Loucy (cell line): ENCODE measurements around the gene WAC.

Source experiments
- H2AFZ ChIP-seq: fragments of 200-600 bp; sonication (generic); 2 replicates; pipeline ENCODE4 v1.6.0; 2016; ENCODE audit warnings: antibody characterized with exemption, mild to moderate bottlenecking, low read length, moderate library complexity
- H3F3A ChIP-seq: fragments of 200-600 bp; 2 replicates; pipeline ENCODE4 v1.6.0; 2016; ENCODE audit warnings: antibody characterized with exemption, low read depth, mild to moderate bottlenecking
- H3K27me3 ChIP-seq: fragments of 200-600 bp; sonication (generic); 2 replicates; pipeline ENCODE4 v1.6.1; 2014; ENCODE audit warnings: low read length, mild to moderate bottlenecking; ENCODE audit not compliant: insufficient read depth, poor library complexity, severe bottlenecking
- H3K36me3 ChIP-seq: fragments of 200-600 bp; sonication (generic); 2 replicates; pipeline ENCODE4 v1.6.1; 2016; ENCODE audit warnings: low read length; ENCODE audit not compliant: insufficient read depth
- H3K4me1 ChIP-seq: fragments of 200-600 bp; sonication (generic); 2 replicates; pipeline ENCODE4 v1.5.1; 2014; ENCODE audit warnings: low read length, mild to moderate bottlenecking; ENCODE audit not compliant: insufficient read depth, poor library complexity, severe bottlenecking
- H3K4me2 ChIP-seq: fragments of 200-600 bp; sonication (generic); 2 replicates; pipeline ENCODE4 v1.6.0; 2014; ENCODE audit warnings: antibody characterized with exemption, low read length, low read depth, mild to moderate bottlenecking; ENCODE audit not compliant: poor library complexity, severe bottlenecking
- H3K4me3 ChIP-seq: fragments of 200-600 bp; sonication (generic); 2 replicates; pipeline ENCODE4 v1.5.1; 2014; ENCODE audit warnings: low read length, mild to moderate bottlenecking, mixed read lengths; ENCODE audit not compliant: poor library complexity, severe bottlenecking
- H3K79me2 ChIP-seq: fragments of 200-600 bp; sonication (generic); 2 replicates; pipeline ENCODE4 v1.6.1; 2014; ENCODE audit warnings: low read length; ENCODE audit not compliant: insufficient read depth
- H3K9ac ChIP-seq: fragments of 200-600 bp; sonication (generic); 2 replicates; pipeline ENCODE4 v1.6.0; 2014; ENCODE audit warnings: mild to moderate bottlenecking, low read depth, low read length, moderate library complexity; ENCODE audit not compliant: poor library complexity, severe bottlenecking
- H3K9me2 ChIP-seq: fragments of 200-600 bp; sonication (generic); replicated peaks from 2 replicates; pipeline ENCODE4 v1.6.1; 2016; ENCODE audit warnings: low read depth, low read length, mixed read lengths
- H3K9me3 ChIP-seq: fragments of 200-600 bp; sonication (generic); 2 replicates; pipeline ENCODE4 v1.6.1; 2014; ENCODE audit warnings: mild to moderate bottlenecking, antibody characterized with exemption, low read length, low read depth; ENCODE audit not compliant: insufficient read depth
- H4K20me1 ChIP-seq: fragments of 200-600 bp; sonication (generic); 2 replicates; pipeline ENCODE4 v1.6.0; 2014; ENCODE audit warnings: antibody characterized with exemption, low read length, mild to moderate bottlenecking; ENCODE audit not compliant: insufficient read depth, poor library complexity, severe bottlenecking
- CTCF ChIP-seq: fragments of 200-600 bp; sonication (generic); conservative IDR thresholded peaks from 2 replicates; pipeline ENCODE4 v1.5.1; 2014; ENCODE audit warnings: mild to moderate bottlenecking, antibody characterized with exemption, low read length
- EZH2phosphoT487 ChIP-seq: fragments of 200-600 bp; IDR thresholded peaks from 2 replicates; pipeline ENCODE4 v1.6.1; 2018; ENCODE audit warnings: antibody characterized with exemption, mild to moderate bottlenecking, moderate library complexity, borderline replicate concordance

Gene WAC

GRCh38 chr10:28668363-28669226 lies 135.7 kb downstream of the WAC start:
- H3K9ac ChIP-seq, result no peak overlapping the region
- no peaks in the 10 kb centered on the region for H3K9me2 ChIP-seq
- H3K4me2 ChIP-seq, result no peak overlapping the region
- TF ChIP-seq EZH2phosphoT487 (no peak), CTCF (no peak)
- no peak overlapping the region for H2AFZ ChIP-seq
- H4K20me1 ChIP-seq, result no peaks in the 10 kb centered on the region
- H3F3A ChIP-seq, result no peaks in the 10 kb centered on the region
- peaks cover 5% of the 10 kb centered on the region for H3K27me3 ChIP-seq
- no peaks in the 10 kb centered on the region for H3K36me3 ChIP-seq
- no peaks in the 10 kb centered on the region for H3K9me3 ChIP-seq
- no peaks in the 10 kb centered on the region for H3K4me1 ChIP-seq
- no peak overlapping the region for H3K4me3 ChIP-seq
- H3K79me2 ChIP-seq, result no peaks in the 10 kb centered on the region

GRCh38 chr10:28669227-28670173 lies 136.6 kb downstream of the WAC start:
- Histone ChIP-seq H3K27me3 (peaks cover 5% of the 10 kb centered on the region), H3K36me3 (no peaks in the 10 kb centered on the region), H3F3A (no peaks in the 10 kb centered on the region), H3K4me2 (no peak overlapping the region), H3K79me2 (no peaks in the 10 kb centered on the region), H4K20me1 (no peaks in the 10 kb centered on the region), H3K9me2 (no peaks in the 10 kb centered on the region), H3K9me3 (no peaks in the 10 kb centered on the region), H2AFZ (no peak overlapping the region), H3K4me1 (no peaks in the 10 kb centered on the region), H3K9ac (no peak overlapping the region), H3K4me3 (no peak overlapping the region)
- TF ChIP-seq CTCF, result no peak
- TF ChIP-seq EZH2phosphoT487, result no peak
